Ishikawa (cell line): ENCODE results near the gene CALHM1.

Experiments used
- FOXM1 ChIP-seq: IDR thresholded peaks from 2 replicates; pipeline ENCODE4 v1.6.1; 2012; ENCODE audit warnings: low read depth, borderline replicate concordance
- RAD21 ChIP-seq: IDR thresholded peaks from 2 replicates; pipeline ENCODE4 v1.6.1; 2012; ENCODE audit warnings: low read depth
- TAF1 ChIP-seq: IDR thresholded peaks from 2 replicates; pipeline ENCODE4 v1.6.1; 2012; ENCODE audit warnings: low read depth, mild to moderate bottlenecking
- TF ChIP-seq, protein P1 (sequence below): IDR thresholded peaks from 2 replicates; pipeline ENCODE4 v1.6.1; 2012

DNA sequence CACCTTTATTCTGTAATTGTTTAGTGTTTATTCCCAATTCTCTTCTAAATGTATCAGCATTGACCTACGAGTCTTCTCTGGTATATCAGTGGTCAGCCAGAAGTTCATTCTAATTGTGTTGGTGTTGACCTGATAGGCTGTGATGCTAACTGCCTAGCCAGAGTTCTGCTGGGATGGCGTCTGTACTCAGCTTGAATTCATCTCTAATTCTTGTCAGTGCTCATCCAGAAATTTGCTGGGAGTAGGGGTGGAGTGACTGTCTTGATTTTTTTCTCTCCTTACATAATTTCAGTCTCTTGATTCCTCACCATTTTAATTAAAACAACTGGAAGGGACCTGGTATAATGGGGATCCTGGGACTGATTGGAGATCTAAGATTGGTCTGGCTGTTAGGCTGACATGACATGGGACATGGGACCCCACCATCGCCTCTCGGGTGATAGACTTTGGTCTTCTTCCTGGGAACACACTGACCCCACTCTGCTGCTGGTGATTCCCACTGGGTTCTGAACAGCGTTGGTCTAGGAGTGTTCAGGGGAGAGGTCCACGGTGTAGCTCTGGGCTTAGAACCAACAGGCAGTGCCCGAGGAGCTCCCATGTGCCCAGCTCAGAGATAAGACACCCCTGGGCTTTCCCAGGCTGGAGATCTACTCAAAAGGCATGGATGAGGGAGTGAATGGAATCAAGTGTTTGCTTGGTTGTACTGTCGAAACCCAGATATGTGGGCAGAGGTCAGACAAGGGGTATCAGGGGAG is 38.6 kb upstream of the CALHM1 start:
- TF ChIP-seq TAF1: no peak
- TF ChIP-seq, protein P1, sequence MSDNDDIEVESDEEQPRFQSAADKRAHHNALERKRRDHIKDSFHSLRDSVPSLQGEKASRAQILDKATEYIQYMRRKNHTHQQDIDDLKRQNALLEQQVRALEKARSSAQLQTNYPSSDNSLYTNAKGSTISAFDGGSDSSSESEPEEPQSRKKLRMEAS: no peak
- no peak for TF ChIP-seq RAD21
- TF ChIP-seq FOXM1: no peak
